ENCODE results near the gene CDK17.
A peak's percentile ranks its signal among the peaks of the same experiment; 100 is the strongest.
"Not testable (repeated sequence)": the region's sequence is repeated elsewhere in the genome, so short reads cannot be mapped to it uniquely, and the experiment has no call there.

The CDK17 gene

GRCh38 chr12:96419576-96420276, 19.5 kb upstream of the CDK17 start:
- DNase-seq (ENCODE audit: low read depth), result no peak

- not testable (repeated sequence) for DNase-seq (ENCODE audit: low read depth)
These were observed 17.4 kb upstream of the CDK17 start for GRCh38 chr12:96417688-96418087.

GRCh38 chr12:96416033-96416799, 16.0 kb upstream of the CDK17 start:
- no peak for DNase-seq (ENCODE audit: low read depth)

GRCh38 chr12:96414637-96415036, 14.4 kb upstream of the CDK17 start:
- DNase-seq (ENCODE audit: low read depth), result no peak

GRCh38 chr12:96412431-96412830, 12.2 kb upstream of the CDK17 start:
- DNase-seq (ENCODE audit: low read depth), result no peak

- DNase-seq (ENCODE audit: low read depth), result no peak
These were observed 9.5 kb upstream of the CDK17 start for GRCh38 chr12:96409731-96410130.

- DNase-seq (ENCODE audit: low read depth), result no peak
These were observed 8.8 kb upstream of the CDK17 start for GRCh38 chr12:96408993-96409392.

- not testable (repeated sequence) for DNase-seq (ENCODE audit: low read depth)
These were observed 7.3 kb upstream of the CDK17 start for GRCh38 chr12:96407429-96408097.

GRCh38 chr12:96404696-96405095, 4.5 kb upstream of the CDK17 start:
- no peak for DNase-seq (ENCODE audit: low read depth)

GRCh38 chr12:96403870-96404269, 3.6 kb upstream of the CDK17 start:
- DNase-seq (ENCODE audit: low read depth), result no peak

- DNase-seq (ENCODE audit: low read depth), result not testable (repeated sequence)
These were observed 2.3 kb upstream of the CDK17 start for GRCh38 chr12:96402522-96402921.

- DNase-seq (ENCODE audit: low read depth), result peak; percentile 33
These were observed 1.8 kb upstream of the CDK17 start for GRCh38 chr12:96402061-96402460.

GRCh38 chr12:96401076-96401871, 1.0 kb upstream of the CDK17 start:
- DNase-seq (ENCODE audit: low read depth), result peak; percentile 16

- DNase-seq (ENCODE audit: low read depth), result no peak
These were observed 414 bp upstream of the CDK17 start for GRCh38 chr12:96400631-96401075.

- peak; percentile 61 for DNase-seq (ENCODE audit: low read depth)
These were observed 920 bp downstream of the CDK17 start for GRCh38 chr12:96399120-96399918.

- no peak for DNase-seq (ENCODE audit: low read depth)
These were observed 1.7 kb downstream of the CDK17 start for GRCh38 chr12:96398424-96399119.

GRCh38 chr12:96397756-96398423, 2.3 kb downstream of the CDK17 start:
- DNase-seq (ENCODE audit: low read depth), result no peak

- DNase-seq (ENCODE audit: low read depth), result no peak
These were observed 3.3 kb downstream of the CDK17 start for GRCh38 chr12:96396914-96397313.

- DNase-seq (ENCODE audit: low read depth), result no peak
These were observed 4.0 kb downstream of the CDK17 start for GRCh38 chr12:96396209-96396608.

- no peak for DNase-seq (ENCODE audit: low read depth)
These were observed 5.0 kb downstream of the CDK17 start for GRCh38 chr12:96395236-96395635.
